T47D (cell line): ENCODE measurements around the gene EGFL7.

ENCODE experiments used
- DNase-seq, 2 experiments: peaks; one replicate each; pipeline versions ENCODE4 v3.0.0 to v3.0.0-alpha.2; 2011 to 2012; ENCODE audit warnings: low read depth in 1 of 2, low spot score in 1 of 2
- JUND ChIP-seq: IDR thresholded peaks from 2 replicates; pipeline ENCODE4 v1.6.1; 2012; ENCODE audit warnings: low read depth
- in situ Hi-C: cut with HindIII; loops from 2 replicates; pipeline ENCODE4 v1.10.0; 2016; ENCODE audit warnings: low sequenced_read_pairs, low pct_unique_long_range_greater_than_20kb

The EGFL7 gene

GRCh38 chr9:136654820-136655535, 7.7 kb upstream of the EGFL7 start:
- no peak for DNase-seq
- no peak for TF ChIP-seq JUND
- in situ Hi-C loops: no loop called here

GRCh38 chr9:136655536-136656182, 7.1 kb upstream of the EGFL7 start:
- in situ Hi-C loops: no loop called here
- no peak for TF ChIP-seq JUND
- DNase-seq: no peak

GRCh38 chr9:136656183-136656738, 6.5 kb upstream of the EGFL7 start:
- DNase-seq: no peak
- TF ChIP-seq JUND: no peak
- in situ Hi-C loops: no loop called here

- DNase-seq: no peak
- in situ Hi-C loops: no loop called here
- TF ChIP-seq JUND: no peak
Measured at GRCh38 chr9:136656795-136657611, 5.7 kb upstream of the EGFL7 start.

GRCh38 chr9:136657974-136658848, 4.5 kb upstream of the EGFL7 start:
- peak in 1 of 2 experiments; percentile 30 for DNase-seq
- in situ Hi-C loops: no loop called here
- TF ChIP-seq JUND: no peak

- no peak for DNase-seq
Measured at GRCh38 chr9:136658849-136659535, 3.7 kb upstream of the EGFL7 start.

GRCh38 chr9:136659861-136660784, 2.6 kb upstream of the EGFL7 start:
- DNase-seq: no peak
- in situ Hi-C loops: no loop called here
- no peak for TF ChIP-seq JUND

More at GRCh38 chr9:136658849-136659535, 3.7 kb upstream of the EGFL7 start:
- TF ChIP-seq JUND: no peak
- in situ Hi-C loops: no loop called here

- TF ChIP-seq JUND: no peak
Measured at GRCh38 chr9:136660971-136661550, 1.7 kb upstream of the EGFL7 start.

GRCh38 chr9:136661641-136662325, 933 bp upstream of the EGFL7 start:
- in situ Hi-C loops: no loop called here
- no peak for TF ChIP-seq JUND
- DNase-seq: no peak

More at GRCh38 chr9:136660971-136661550, 1.7 kb upstream of the EGFL7 start:
- no peak for DNase-seq
- in situ Hi-C loops: no loop called here

- no peak for DNase-seq
- no peak for TF ChIP-seq JUND
- in situ Hi-C loops: no loop called here
Measured at GRCh38 chr9:136662326-136662655, 425 bp upstream of the EGFL7 start.
